Adrenal gland (tissue), 12 donors: ENCODE measurements around the gene SSBP3. TPM values are rescaled to one million over a fixed set of nuclear protein-coding genes. Genes with fewer than 3 reads are reported as not detected.
"Not testable (repeated sequence)": the region's sequence is repeated elsewhere in the genome, so short reads cannot be mapped to it uniquely, and the experiment has no call there.

Experiments used
- DNase-seq, 7 donors: peaks; one replicate each; pipeline ENCODE4 v3.0.0-alpha.2; 2019 to 2020
- H3K27ac ChIP-seq, 5 donors: fragments of 200-600 bp; sonication (generic) in 4 of 5; 1 replicate in 3 of 5; 2 replicates in 2 of 5; pipeline versions ENCODE4 v1.5.1 to v1.8.0; 2016 to 2020; ENCODE audit warnings: mild to moderate bottlenecking in 1 of 5
- H3K27me3 ChIP-seq: fragments of 200-600 bp; 2 replicates; pipeline ENCODE4 v1.8.0; 2021
- H3K36me3 ChIP-seq, 2 donors: fragments of 200-600 bp; replicated peaks in 1 of 2; 1 replicate in 1 of 2; 2 replicates in 1 of 2; pipeline versions ENCODE4 v1.5.1 to v1.8.0; 2018 to 2022
- H3K4me1 ChIP-seq, 2 donors: fragments of 200-600 bp; replicated peaks in 1 of 2; 1 replicate in 1 of 2; 2 replicates in 1 of 2; pipeline versions ENCODE4 v1.5.1 to v1.8.0; 2018 to 2021
- H3K4me3 ChIP-seq, 4 donors: fragments of 200-600 bp; sonication (generic) in 3 of 4; one replicate each; pipeline ENCODE4 v1.5.1; 2016 to 2018
- H3K9me3 ChIP-seq, 3 donors: fragments of 200-600 bp; sonication (generic) in 1 of 3; replicated peaks in 1 of 3; 1 replicate in 2 of 3; 2 replicates in 1 of 3; pipeline versions ENCODE4 v1.5.1 to v1.8.0; 2016 to 2021
- CTCF ChIP-seq, 6 experiments: fragments of 450-650 bp in 4 of 6; fragments of 200-600 bp in 2 of 6; sonication (generic) in 1 of 6; IDR thresholded peaks; 1 replicate in 5 of 6; 2 replicates in 1 of 6; pipeline versions ENCODE4 v1.5.1 to v1.8.0; 2016 to 2021; ENCODE audit warnings: antibody characterized with exemption in 6 of 6, mild to moderate bottlenecking in 2 of 6, moderate library complexity in 1 of 6
- POLR2A ChIP-seq, 2 donors: fragments of 450-650 bp; IDR thresholded peaks; one replicate each; pipeline ENCODE4 v1.6.1; 2017; ENCODE audit warnings: antibody characterized with exemption in 2 of 2, mild to moderate bottlenecking in 2 of 2, moderate library complexity in 1 of 2
- WGBS, 4 donors: extraction: QIAGEN DNeasy Blood & Tissue Kit in 2 of 4; methylation state at CpG; one replicate each; pipeline versions ENCODE4 v1.1.5 to v1.1.7; 2013 to 2017; 5-methylcytosine and 5-hydroxymethylcytosine counted together
- intact Hi-C, 2 donors: fragments of 100-400 bp; cut with DNase I; formaldehyde crosslinking; loops; one replicate each; pipeline versions ENCODE4 v1.14.1 to v1.15.0; 2022 to 2023
- polyA plus RNA-seq, 3 donors: library from polyadenylated mRNA; stranded (reverse); fragments of 200-250 nt in 2 of 3; fragments of 350-450 nt in 1 of 3; fragmentation: Illumina TruSeq in 1 of 3; extraction: RNeasy Lipid Tissue Mini Kit (QIAGEN cat#74804) in 1 of 3; gene quantifications; one replicate each; pipeline ENCODE4 v1.2.3, GENCODE V29; 2013 to 2014
- total RNA-seq, 9 donors: library from RNA; depleted of rRNA in 4 of 9; stranded (reverse); fragments of >200 nt in 4 of 9; fragments of 120-200 nt in 1 of 9; fragmentation: NEBNext Ultra II Directional in 1 of 9; extraction: Animal tissue kit (Norgen Biotek cat#: 25700) in 1 of 9; gene quantifications; one replicate each; pipeline versions ENCODE4 v1.1.0 to v1.2.4, GENCODE V29; 2013 to 2023
- donor health status: healthy with polysubstance abuse.
- donor health status: Bipolar disorder and iron deficiency.
- donor health status: DM: yes; HTN: yes; CAD: no.
- donor health status: DM: no; HTN: no; CAD: no.
- donor health status: DM: no; HTN: no; CAD: no.
- donor health status: DM: yes; HTN: yes; CAD: no.

SSBP3 gene
- total and polyA plus RNA-seq, 12 donors = 15.3 to 150 (median 66.0) TPM

DNA sequence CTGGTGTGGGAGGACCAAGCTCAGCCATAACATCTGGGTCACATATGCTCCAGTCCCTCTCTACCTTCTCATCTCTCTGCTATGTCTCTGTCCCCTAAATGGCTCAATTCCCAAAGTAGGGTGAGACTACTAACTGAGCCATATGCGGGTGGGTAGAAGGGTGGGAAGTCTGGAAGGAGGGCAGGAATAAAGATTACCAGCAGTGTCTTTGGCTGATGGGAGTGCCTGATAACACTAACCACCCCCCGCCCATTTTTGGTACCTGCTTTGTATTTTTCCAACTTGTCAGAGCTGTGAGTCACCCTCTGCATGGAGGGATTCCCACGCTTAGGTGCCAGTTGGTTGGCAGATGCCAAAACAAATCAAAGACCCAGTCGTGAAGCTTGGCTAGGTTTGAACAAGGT, 14.9 kb upstream of the SSBP3 start:
- no peak for TF ChIP-seq POLR2A (IDR thresholded peaks at IDR 0.05)
- no peak for TF ChIP-seq CTCF (IDR thresholded peaks at IDR 0.05)
- 53 to 69% (median 64%) methylated on average over 4 of the region's 4 CpGs for WGBS, 4 donors
- no peak for DNase-seq
- H3K27ac ChIP-seq = no peak overlapping the region
- H3K4me1 ChIP-seq = no peaks in the 10 kb centered on the region
- no peaks in the 10 kb centered on the region for H3K36me3 ChIP-seq
- intact Hi-C loops = no loop called here
- no peak overlapping the region for H3K4me3 ChIP-seq
- no peaks in the 10 kb centered on the region for H3K27me3 ChIP-seq
- no peaks in the 10 kb centered on the region for H3K9me3 ChIP-seq

DNA sequence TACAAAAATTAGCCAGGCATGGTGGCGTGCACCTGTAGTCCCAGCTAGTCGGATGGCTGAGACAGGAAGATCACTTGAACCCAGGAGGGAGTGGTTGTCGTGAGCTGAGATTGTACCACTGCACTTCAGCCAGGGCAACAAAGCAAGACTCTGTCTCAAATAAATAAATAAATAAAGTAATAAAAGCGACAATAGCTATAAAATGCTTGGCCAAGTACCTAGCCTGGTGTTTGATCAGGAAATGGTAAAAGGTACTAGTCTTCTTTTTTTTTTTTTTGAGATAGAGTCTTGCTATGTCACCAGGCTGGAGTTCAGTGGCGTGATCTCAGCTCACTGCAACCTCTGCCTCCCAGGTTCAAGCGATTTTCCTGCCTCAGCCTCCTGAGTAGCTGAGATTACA, 12.4 kb upstream of the SSBP3 start:
- not testable (repeated sequence) for H3K36me3 ChIP-seq, H3K9me3 ChIP-seq, H3K27me3 ChIP-seq, H3K4me3 ChIP-seq, H3K4me1 ChIP-seq, DNase-seq, H3K27ac ChIP-seq
- 93 to 99% (median 97%) methylated on average over 6 of the region's 6 CpGs for WGBS, 4 donors
- intact Hi-C loops = loop anchor here in 1 of 2 donors (5.0 kb wide), 1 partner anchor 54 kb away; no protein-coding TSS in a partner anchor

DNA sequence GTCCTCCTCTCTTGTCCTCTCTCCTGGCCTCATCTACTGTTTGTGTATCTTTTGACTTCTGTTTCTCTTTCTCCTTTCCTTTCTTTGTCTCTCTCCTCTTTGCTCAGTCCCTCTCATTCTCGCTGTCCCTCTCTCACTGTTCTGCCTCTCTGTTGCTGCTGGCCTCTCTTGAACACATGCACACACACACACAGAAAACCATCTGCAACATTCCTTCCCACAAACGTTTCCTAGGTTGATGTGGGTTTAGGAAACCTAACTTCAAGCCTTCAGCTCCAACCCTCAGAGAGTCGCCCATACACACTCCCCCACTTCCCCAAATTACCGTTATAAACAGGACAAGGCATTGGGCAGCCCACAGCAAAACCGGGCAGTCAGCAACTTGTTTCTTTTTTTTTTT, 10.9 kb upstream of the SSBP3 start:
- DNase-seq = peak in 1 of 7 donors; percentile 8
- intact Hi-C loops = loop anchor here in 1 of 2 donors (5.0 kb wide), 1 partner anchor 55 kb away; no protein-coding TSS in a partner anchor
- H3K36me3 ChIP-seq = no peaks in the 10 kb centered on the region
- WGBS, 4 donors = 32 to 63% (median 40%) methylated on average over 5 of the region's 5 CpGs
- H3K27ac ChIP-seq = no peak overlapping the region
- H3K4me3 ChIP-seq = no peak overlapping the region
- no peaks in the 10 kb centered on the region for H3K4me1 ChIP-seq
- TF ChIP-seq POLR2A (IDR thresholded peaks at IDR 0.05) = no peak
- no peak for TF ChIP-seq CTCF (IDR thresholded peaks at IDR 0.05)
- no peaks in the 10 kb centered on the region for H3K27me3 ChIP-seq
- no peaks in the 10 kb centered on the region for H3K9me3 ChIP-seq

GRCh38 chr1:54416435-54416834, 10.2 kb upstream of the SSBP3 start:
- H3K4me3 ChIP-seq = no peak overlapping the region
- intact Hi-C loops = loop anchor here in 1 of 2 donors (5.0 kb wide), 1 partner anchor 56 kb away; no protein-coding TSS in a partner anchor
- 77 to 93% (median 83%) methylated on average over 8 of the region's 8 CpGs for WGBS, 4 donors

More at GRCh38 chr1:54416435-54416834, 10.2 kb upstream of the SSBP3 start:
- no peaks in the 10 kb centered on the region for H3K27me3 ChIP-seq
- TF ChIP-seq POLR2A (IDR thresholded peaks at IDR 0.05) (no peak), CTCF (IDR thresholded peaks at IDR 0.05) (no peak)
- H3K9me3 ChIP-seq = no peaks in the 10 kb centered on the region
- no peak overlapping the region for H3K27ac ChIP-seq
- no peaks in the 10 kb centered on the region for H3K4me1 ChIP-seq
- no peaks in the 10 kb centered on the region for H3K36me3 ChIP-seq
- no peak for DNase-seq
